Measurements from ENCODE around the gene MAFG.

DNA sequence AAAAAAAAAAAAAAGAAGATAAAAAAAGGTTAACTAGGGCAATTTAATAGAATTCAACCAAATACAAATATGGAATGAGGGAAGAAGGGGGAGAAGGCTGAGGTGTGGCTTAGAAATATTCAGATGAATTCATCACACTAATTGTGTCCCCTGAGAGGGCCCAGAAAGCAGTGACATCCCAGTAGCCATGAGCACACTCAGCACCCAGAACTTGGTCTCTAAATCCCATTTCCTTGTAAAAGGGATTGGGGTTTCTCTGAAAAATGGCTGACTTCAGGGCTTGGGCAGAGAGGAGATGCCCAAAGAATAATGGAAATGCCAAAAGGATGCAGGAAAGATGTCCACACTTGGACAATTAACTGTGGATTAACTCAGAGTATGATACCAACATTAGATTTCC lies 45.9 kb upstream of the MAFG start:
- TF ChIP-seq, protein P1, sequence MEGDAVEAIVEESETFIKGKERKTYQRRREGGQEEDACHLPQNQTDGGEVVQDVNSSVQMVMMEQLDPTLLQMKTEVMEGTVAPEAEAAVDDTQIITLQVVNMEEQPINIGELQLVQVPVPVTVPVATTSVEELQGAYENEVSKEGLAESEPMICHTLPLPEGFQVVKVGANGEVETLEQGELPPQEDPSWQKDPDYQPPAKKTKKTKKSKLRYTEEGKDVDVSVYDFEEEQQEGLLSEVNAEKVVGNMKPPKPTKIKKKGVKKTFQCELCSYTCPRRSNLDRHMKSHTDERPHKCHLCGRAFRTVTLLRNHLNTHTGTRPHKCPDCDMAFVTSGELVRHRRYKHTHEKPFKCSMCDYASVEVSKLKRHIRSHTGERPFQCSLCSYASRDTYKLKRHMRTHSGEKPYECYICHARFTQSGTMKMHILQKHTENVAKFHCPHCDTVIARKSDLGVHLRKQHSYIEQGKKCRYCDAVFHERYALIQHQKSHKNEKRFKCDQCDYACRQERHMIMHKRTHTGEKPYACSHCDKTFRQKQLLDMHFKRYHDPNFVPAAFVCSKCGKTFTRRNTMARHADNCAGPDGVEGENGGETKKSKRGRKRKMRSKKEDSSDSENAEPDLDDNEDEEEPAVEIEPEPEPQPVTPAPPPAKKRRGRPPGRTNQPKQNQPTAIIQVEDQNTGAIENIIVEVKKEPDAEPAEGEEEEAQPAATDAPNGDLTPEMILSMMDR (conservative IDR thresholded peaks at IDR 0.05 in 1 of 2, IDR thresholded peaks at IDR 0.05 in 1 of 2; ENCODE audit: extremely low read depth in 1 of 2, insufficient read depth in 1 of 2, low read depth in 1 of 2, low read length in 2 of 2): no peak
- no peak for TF ChIP-seq EZH2 (IDR thresholded peaks at IDR 0.05; ENCODE audit: borderline replicate concordance, low read length)
